ENCODE measurements around the gene ZFYVE28.

Gene ZFYVE28

GRCh38 chr4:2427383-2428334, 9.2 kb upstream of the ZFYVE28 start:
- no peak for DNase-seq

DNA sequence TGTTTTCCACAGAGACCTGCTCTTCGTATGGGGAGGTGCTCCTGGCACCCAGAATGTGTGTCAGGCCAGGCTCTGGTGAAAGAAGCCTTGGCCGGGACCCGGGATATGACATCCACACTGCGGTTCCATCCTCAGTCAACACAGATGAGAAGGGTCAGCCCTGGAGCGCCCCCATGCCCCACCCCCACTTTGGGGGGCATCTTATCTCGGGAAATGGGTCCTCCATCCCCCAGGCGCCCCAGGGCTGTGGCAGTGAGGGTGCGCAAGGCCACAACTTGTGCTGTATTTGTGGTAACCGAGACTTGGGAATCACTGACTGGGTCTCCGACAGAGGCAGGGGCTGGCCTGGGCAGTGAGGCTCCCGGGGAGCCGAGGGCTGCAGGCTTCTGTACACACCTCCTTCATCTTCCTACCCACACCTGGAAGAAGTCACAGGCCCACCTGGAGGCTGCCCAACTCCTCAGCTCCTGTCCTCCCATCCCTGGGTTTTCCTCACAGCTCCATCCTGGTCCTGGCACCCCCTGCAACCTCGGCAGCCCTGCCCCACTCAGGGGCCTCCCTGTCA, 8.3 kb upstream of the ZFYVE28 start:
- no peak for DNase-seq

GRCh38 chr4:2426069-2426397, 7.6 kb upstream of the ZFYVE28 start:
- no peak for DNase-seq

- no peak for DNase-seq
These were observed 7.1 kb upstream of the ZFYVE28 start for GRCh38 chr4:2425386-2426068.

DNA sequence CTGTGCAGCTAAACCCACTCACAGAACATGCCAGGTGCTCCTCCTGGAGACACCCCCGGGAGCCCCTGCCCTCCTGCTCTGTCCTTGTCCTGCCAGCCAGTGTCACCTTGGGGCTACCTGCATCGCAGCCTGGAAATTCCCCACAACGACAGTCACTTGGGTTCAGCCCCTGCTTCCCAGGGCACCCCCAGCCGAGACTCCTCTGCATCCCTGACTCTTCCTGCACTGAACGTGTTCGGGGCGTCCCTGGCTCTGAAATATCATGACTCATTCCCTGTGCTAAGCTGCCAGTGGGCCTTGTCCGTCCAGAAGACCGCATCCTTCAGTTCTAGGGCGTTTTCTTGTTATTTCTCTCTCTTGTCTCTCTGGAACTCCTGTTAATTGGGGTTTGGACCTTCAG, 6.1 kb upstream of the ZFYVE28 start:
- DNase-seq: no peak

- no peak for DNase-seq
These were observed 5.2 kb upstream of the ZFYVE28 start for GRCh38 chr4:2423695-2424094.

- no peak for DNase-seq
These were observed 4.6 kb upstream of the ZFYVE28 start for GRCh38 chr4:2423066-2423465.

DNA sequence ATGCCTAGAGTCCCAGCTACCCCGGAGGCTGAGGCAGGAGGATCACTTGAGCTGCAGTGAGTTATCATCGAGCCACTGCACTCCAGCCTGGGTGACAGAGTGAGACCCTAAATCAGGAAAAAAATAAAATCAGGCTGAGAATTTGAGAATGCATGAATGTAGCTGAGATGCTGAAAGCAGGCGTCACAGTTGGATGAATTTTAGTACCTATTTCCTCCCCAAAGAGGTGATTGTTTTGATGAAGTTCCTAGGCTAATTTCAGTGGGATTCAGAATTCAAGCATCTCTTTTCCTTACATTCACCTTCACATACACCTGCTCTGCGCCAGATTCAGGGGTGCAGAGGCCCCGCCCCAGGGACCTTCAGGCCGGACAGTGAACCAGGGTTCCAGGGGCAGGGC, 3.5 kb upstream of the ZFYVE28 start:
- no peak for DNase-seq

GRCh38 chr4:2419814-2420213, 1.4 kb upstream of the ZFYVE28 start:
- DNase-seq: no peak

- DNase-seq: peak; percentile 99
These were observed 466 bp upstream of the ZFYVE28 start, which contains the start of gene CFAP99 for GRCh38 chr4:2418650-2419571. TSS of gene CFAP99 (plus strand) at chr4:2418955.

GRCh38 chr4:2417226-2417764, 1.1 kb downstream of the ZFYVE28 start:
- no peak for DNase-seq

DNA sequence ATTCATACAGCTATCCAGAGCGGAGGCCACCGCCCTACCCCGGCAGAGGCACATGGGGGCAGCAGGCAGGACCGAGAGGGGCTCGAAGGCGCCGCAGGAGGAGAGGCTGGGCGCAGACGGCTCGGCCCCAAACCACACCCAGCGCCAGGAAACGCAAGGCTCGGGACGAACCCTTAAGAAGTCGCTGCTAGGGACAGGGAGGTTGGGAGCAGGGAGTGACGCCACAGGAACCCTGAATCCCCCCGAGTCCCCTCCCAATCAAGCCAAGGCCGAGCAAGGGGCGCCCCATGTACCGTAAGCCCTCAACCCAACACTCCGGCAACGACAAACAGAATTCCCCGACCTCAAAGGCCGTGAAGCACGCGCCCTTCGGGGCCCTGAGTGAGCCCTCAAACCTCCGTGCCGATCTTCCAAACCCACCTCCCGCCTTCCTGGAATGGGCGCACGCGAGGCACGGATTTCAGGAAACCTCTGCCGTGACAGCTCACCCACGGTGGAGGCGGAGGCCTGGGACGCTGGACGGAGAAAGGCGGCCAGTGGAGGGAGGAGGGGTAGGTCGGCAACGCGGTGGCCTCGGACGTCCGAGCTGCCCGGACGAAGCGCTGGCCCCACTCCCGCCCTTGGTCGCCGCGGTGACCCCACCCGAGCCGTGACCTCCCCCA, 1.8 kb downstream of the ZFYVE28 start:
- peak; percentile 20 for DNase-seq

- DNase-seq: no peak
These were observed 2.4 kb downstream of the ZFYVE28 start for GRCh38 chr4:2415881-2416563.

DNA sequence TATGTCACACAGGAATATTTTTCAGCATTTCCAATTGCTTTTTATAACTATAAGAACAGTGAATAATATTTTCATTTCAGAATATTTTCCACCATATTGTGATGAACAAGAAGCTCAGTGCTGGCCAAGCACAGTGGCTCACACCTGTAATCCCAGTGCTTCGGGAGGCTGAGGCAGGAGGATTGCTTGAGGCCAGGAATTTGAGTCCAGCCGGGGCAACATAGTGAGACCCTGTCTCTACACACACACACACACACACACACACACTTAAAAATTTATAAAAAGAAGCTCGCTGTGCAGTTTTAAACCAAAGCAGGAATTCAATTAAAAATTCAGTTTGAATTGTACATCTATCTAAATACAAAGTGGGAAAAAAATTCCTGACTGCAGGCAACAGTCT, 3.2 kb downstream of the ZFYVE28 start:
- DNase-seq: no peak

- peak; percentile 59 for DNase-seq
These were observed 4.4 kb downstream of the ZFYVE28 start for GRCh38 chr4:2413821-2414610.

DNA sequence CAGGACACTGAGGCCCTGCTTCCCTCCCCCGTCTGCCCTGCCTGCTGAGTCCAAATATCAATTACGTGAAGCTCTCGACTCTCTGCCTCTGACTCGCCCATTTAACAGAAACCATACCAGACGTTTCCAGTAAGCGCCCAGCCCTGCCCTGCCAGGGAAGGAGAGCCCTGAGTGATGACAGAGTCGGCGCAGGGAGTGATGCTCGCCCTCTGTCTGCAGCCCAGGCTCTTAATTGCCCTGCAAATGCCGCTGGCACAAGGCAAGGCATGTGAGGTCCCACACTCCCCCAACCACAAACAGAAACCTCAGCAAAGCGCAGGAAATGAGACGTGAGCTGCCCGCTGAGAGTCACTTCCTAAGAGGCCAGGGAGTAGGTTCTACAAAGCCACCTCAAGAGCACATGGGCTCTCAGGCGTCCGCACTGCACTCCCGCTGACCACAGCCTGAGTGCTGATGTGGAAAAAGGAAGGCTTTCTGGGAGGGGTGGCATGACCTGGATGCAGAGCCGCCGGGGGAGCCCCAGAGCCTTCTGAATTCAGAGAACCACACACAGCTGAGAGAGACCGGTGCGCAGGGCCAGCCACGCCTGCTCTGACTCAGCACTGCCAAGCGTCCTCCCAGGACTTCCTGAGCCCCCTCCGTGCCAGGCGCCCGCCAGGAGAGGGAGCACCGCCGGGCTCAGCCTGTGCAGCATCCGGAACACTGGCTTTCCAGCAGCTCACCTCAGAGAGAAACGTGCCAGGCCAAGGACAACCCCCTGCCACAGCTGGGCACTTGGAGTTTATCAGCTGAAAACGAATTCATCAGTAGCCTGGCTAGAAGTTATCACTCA, 5.3 kb downstream of the ZFYVE28 start:
- DNase-seq: peak; percentile 95

GRCh38 chr4:2412534-2412884, 5.9 kb downstream of the ZFYVE28 start:
- peak; percentile 81 for DNase-seq

GRCh38 chr4:2411786-2412510, 6.5 kb downstream of the ZFYVE28 start:
- DNase-seq: peak; percentile 44

- DNase-seq: no peak
These were observed 9.1 kb downstream of the ZFYVE28 start for GRCh38 chr4:2409381-2409783.

Measured in CD4-positive, alpha-beta T cell treated with Interleukin-17A for 1 hour (primary cell).